ENCODE data around the gene NAIF1.

- TF ChIP-seq, protein P1, sequence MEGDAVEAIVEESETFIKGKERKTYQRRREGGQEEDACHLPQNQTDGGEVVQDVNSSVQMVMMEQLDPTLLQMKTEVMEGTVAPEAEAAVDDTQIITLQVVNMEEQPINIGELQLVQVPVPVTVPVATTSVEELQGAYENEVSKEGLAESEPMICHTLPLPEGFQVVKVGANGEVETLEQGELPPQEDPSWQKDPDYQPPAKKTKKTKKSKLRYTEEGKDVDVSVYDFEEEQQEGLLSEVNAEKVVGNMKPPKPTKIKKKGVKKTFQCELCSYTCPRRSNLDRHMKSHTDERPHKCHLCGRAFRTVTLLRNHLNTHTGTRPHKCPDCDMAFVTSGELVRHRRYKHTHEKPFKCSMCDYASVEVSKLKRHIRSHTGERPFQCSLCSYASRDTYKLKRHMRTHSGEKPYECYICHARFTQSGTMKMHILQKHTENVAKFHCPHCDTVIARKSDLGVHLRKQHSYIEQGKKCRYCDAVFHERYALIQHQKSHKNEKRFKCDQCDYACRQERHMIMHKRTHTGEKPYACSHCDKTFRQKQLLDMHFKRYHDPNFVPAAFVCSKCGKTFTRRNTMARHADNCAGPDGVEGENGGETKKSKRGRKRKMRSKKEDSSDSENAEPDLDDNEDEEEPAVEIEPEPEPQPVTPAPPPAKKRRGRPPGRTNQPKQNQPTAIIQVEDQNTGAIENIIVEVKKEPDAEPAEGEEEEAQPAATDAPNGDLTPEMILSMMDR (IDR thresholded peaks at IDR 0.05; ENCODE audit: low read depth, low read length): no peak
- no peak for TF ChIP-seq EZH2phosphoT487 (IDR thresholded peaks at IDR 0.05; ENCODE audit: low read depth)
Measured at GRCh38 chr9:128022886-128023285, 44.2 kb downstream of the NAIF1 start.
